IMR-90 (cell line): Measurements from ENCODE around the gene PRKACG.

Source experiments
- BHLHE40 ChIP-seq: fragments of 150-350 bp; IDR thresholded peaks from 2 replicates; pipeline ENCODE4 v1.6.1; 2016; ENCODE audit warnings: mild to moderate bottlenecking, low read depth, low read length
- CEBPB ChIP-seq: IDR thresholded peaks from 2 replicates; pipeline ENCODE4 v1.6.1; 2012; ENCODE audit warnings: low read depth, low read length, improper control_type of control experiment
- ELK1 ChIP-seq: fragments of 150-350 bp; IDR thresholded peaks from 2 replicates; pipeline ENCODE4 v1.6.1; 2016; ENCODE audit warnings: low read depth, mild to moderate bottlenecking, low read length, moderate library complexity, borderline replicate concordance
- MXI1 ChIP-seq: IDR thresholded peaks from 2 replicates; pipeline ENCODE4 v1.6.1; 2012; ENCODE audit warnings: low read depth, mild to moderate bottlenecking, low read length, moderate library complexity, borderline replicate concordance
- NFE2L2 ChIP-seq: fragments of 150-350 bp; IDR thresholded peaks from 2 replicates; pipeline ENCODE4 v1.6.1; 2016; ENCODE audit warnings: low read depth, mild to moderate bottlenecking, low read length
- POLR2A ChIP-seq: IDR thresholded peaks from 2 replicates; pipeline ENCODE4 v1.6.1; 2012; ENCODE audit warnings: mild to moderate bottlenecking, low read depth, low read length
- RAD21 ChIP-seq: IDR thresholded peaks from 2 replicates; pipeline ENCODE4 v1.6.1; 2012; ENCODE audit warnings: low read length, improper control_type of control experiment
- RCOR1 ChIP-seq: IDR thresholded peaks from 2 replicates; pipeline ENCODE4 v1.6.1; 2012; ENCODE audit warnings: mild to moderate bottlenecking, low read length, improper control_type of control experiment; ENCODE audit not compliant: insufficient replicate concordance
- RFX5 ChIP-seq: IDR thresholded peaks from 2 replicates; pipeline ENCODE4 v1.8.0; 2012; ENCODE audit warnings: low read depth, mild to moderate bottlenecking, low read length, moderate library complexity
- TF ChIP-seq, protein P1 (sequence below): conservative IDR thresholded peaks from 2 replicates; pipeline ENCODE4 v1.5.1; 2012; ENCODE audit warnings: mild to moderate bottlenecking, low read depth, low read length, improper control_type of control experiment
- TF ChIP-seq, protein P2 (sequence below): fragments of 150-350 bp; IDR thresholded peaks from 2 replicates; pipeline ENCODE4 v1.6.1; 2017; ENCODE audit warnings: mild to moderate bottlenecking, antibody characterized with exemption, low read length, low read depth

- TF ChIP-seq BHLHE40, result no peak
- TF ChIP-seq, protein P1, sequence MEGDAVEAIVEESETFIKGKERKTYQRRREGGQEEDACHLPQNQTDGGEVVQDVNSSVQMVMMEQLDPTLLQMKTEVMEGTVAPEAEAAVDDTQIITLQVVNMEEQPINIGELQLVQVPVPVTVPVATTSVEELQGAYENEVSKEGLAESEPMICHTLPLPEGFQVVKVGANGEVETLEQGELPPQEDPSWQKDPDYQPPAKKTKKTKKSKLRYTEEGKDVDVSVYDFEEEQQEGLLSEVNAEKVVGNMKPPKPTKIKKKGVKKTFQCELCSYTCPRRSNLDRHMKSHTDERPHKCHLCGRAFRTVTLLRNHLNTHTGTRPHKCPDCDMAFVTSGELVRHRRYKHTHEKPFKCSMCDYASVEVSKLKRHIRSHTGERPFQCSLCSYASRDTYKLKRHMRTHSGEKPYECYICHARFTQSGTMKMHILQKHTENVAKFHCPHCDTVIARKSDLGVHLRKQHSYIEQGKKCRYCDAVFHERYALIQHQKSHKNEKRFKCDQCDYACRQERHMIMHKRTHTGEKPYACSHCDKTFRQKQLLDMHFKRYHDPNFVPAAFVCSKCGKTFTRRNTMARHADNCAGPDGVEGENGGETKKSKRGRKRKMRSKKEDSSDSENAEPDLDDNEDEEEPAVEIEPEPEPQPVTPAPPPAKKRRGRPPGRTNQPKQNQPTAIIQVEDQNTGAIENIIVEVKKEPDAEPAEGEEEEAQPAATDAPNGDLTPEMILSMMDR, result no peak
- no peak for TF ChIP-seq RAD21
- TF ChIP-seq POLR2A, result no peak
- TF ChIP-seq CEBPB, result no peak
- TF ChIP-seq NFE2L2, result no peak
- TF ChIP-seq ELK1, result no peak
- no peak for TF ChIP-seq MXI1
- TF ChIP-seq, protein P2, sequence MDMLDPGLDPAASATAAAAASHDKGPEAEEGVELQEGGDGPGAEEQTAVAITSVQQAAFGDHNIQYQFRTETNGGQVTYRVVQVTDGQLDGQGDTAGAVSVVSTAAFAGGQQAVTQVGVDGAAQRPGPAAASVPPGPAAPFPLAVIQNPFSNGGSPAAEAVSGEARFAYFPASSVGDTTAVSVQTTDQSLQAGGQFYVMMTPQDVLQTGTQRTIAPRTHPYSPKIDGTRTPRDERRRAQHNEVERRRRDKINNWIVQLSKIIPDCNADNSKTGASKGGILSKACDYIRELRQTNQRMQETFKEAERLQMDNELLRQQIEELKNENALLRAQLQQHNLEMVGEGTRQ, result no peak
- no peak for TF ChIP-seq RCOR1
- TF ChIP-seq RFX5, result no peak
Measured at GRCh38 chr9:68973619-68974018, 40.3 kb downstream of the PRKACG start.
